VCaP (cell line): ENCODE data around the gene ZNF782.

Source experiments
- H3K27ac ChIP-seq: fragments of 450-650 bp; 2 replicates; pipeline ENCODE4 v1.5.1; 2017
- CTCF ChIP-seq: fragments of 450-650 bp; conservative IDR thresholded peaks from 2 replicates; pipeline ENCODE4 v1.5.1; 2017; ENCODE audit warnings: mild to moderate bottlenecking, moderate library complexity

The ZNF782 gene

GRCh38 chr9:96777426-96777864 is 76.9 kb downstream of the ZNF782 start:
- TF ChIP-seq CTCF: no peak
- H3K27ac ChIP-seq: peak overlapping the region; percentile 81

- TF ChIP-seq CTCF: no peak
Measured at GRCh38 chr9:96771124-96771523, 83.2 kb downstream of the ZNF782 start.

GRCh38 chr9:96769989-96770388 is 84.3 kb downstream of the ZNF782 start:
- no peak overlapping the region for H3K27ac ChIP-seq
- TF ChIP-seq CTCF: no peak

More at GRCh38 chr9:96771124-96771523, 83.2 kb downstream of the ZNF782 start:
- no peak overlapping the region for H3K27ac ChIP-seq
